Activated CD8-positive, alpha-beta memory T cell treated with anti-CD3 and anti-CD28 coated beads, Interleukin-2, amount 50 U/mL, for 24 hours (primary cell): ENCODE measurements around the gene NHS.

Experiments used
- DNase-seq: peaks from one replicate; pipeline ENCODE4 v3.0.0-alpha.2; 2020; ENCODE audit errors: extremely low read depth

Gene NHS

GRCh38 chrX:17674601-17675000 is 299.6 kb downstream of the NHS start:
- no peak for DNase-seq

- DNase-seq, result no peak
Observed at GRCh38 chrX:17679261-17679660, 304.3 kb downstream of the NHS start.

- DNase-seq, result no peak
Observed at GRCh38 chrX:17679820-17680219, 304.8 kb downstream of the NHS start.

GRCh38 chrX:17680732-17681413 is 305.9 kb downstream of the NHS start:
- DNase-seq, result no peak

GRCh38 chrX:17682259-17682658 is 307.3 kb downstream of the NHS start:
- DNase-seq, result no peak

- DNase-seq, result no peak
Observed at GRCh38 chrX:17685026-17685425, 310.0 kb downstream of the NHS start.

- no peak for DNase-seq
Observed at GRCh38 chrX:17687648-17688047, 312.6 kb downstream of the NHS start.

- DNase-seq, result no peak
Observed at GRCh38 chrX:17689971-17690409, 315.0 kb downstream of the NHS start.

GRCh38 chrX:17692709-17693346 is 317.8 kb downstream of the NHS start:
- DNase-seq, result no peak

GRCh38 chrX:17697191-17697590 is 322.2 kb downstream of the NHS start:
- DNase-seq, result no peak

GRCh38 chrX:17700976-17701375 is 326.0 kb downstream of the NHS start:
- DNase-seq, result no peak

GRCh38 chrX:17703201-17703600 is 328.2 kb downstream of the NHS start:
- no peak for DNase-seq

GRCh38 chrX:17705211-17705610 is 330.2 kb downstream of the NHS start:
- DNase-seq, result no peak

GRCh38 chrX:17706676-17707075 is 331.7 kb downstream of the NHS start:
- no peak for DNase-seq

GRCh38 chrX:17707731-17708130 is 332.7 kb downstream of the NHS start:
- no peak for DNase-seq

- no peak for DNase-seq
Observed at GRCh38 chrX:17710871-17711301, 335.9 kb downstream of the NHS start.

GRCh38 chrX:17713288-17713687 is 338.3 kb downstream of the NHS start:
- DNase-seq, result no peak

- no peak for DNase-seq
Observed at GRCh38 chrX:17718649-17719165, 343.7 kb downstream of the NHS start.

- no peak for DNase-seq
Observed at GRCh38 chrX:17719711-17720110, 344.7 kb downstream of the NHS start.

- DNase-seq, result no peak
Observed at GRCh38 chrX:17721715-17722114, 346.7 kb downstream of the NHS start.

GRCh38 chrX:17725181-17725580 is 350.2 kb downstream of the NHS start:
- DNase-seq, result no peak

- no peak for DNase-seq
Observed at GRCh38 chrX:17732138-17732783, 357.3 kb downstream of the NHS start.

GRCh38 chrX:17735406-17735805 is 360.4 kb downstream of the NHS start:
- no peak for DNase-seq
